HFF-Myc (cell line): ENCODE results near the gene AKAP6.

Experiments
- DNase-seq: peaks from one replicate; pipeline ENCODE4 v3.0.0-alpha.2; 2011; ENCODE audit warnings: low read depth; ENCODE audit errors: extremely low read depth
- H3K4me3 ChIP-seq: replicated peaks from 2 replicates; pipeline ENCODE4 v1.5.1; 2011; ENCODE audit warnings: low read depth, mild to moderate bottlenecking, control low read depth, low read length
- TF ChIP-seq, protein P1 (sequence below): IDR thresholded peaks from 2 replicates; pipeline ENCODE4 v1.5.1; 2012; ENCODE audit warnings: mild to moderate bottlenecking, low read depth, low read length, control low read depth; ENCODE audit errors: missing control alignments

The AKAP6 gene

GRCh38 chr14:32510815-32511214 is 181.7 kb downstream of the AKAP6 start:
- TF ChIP-seq, protein P1, sequence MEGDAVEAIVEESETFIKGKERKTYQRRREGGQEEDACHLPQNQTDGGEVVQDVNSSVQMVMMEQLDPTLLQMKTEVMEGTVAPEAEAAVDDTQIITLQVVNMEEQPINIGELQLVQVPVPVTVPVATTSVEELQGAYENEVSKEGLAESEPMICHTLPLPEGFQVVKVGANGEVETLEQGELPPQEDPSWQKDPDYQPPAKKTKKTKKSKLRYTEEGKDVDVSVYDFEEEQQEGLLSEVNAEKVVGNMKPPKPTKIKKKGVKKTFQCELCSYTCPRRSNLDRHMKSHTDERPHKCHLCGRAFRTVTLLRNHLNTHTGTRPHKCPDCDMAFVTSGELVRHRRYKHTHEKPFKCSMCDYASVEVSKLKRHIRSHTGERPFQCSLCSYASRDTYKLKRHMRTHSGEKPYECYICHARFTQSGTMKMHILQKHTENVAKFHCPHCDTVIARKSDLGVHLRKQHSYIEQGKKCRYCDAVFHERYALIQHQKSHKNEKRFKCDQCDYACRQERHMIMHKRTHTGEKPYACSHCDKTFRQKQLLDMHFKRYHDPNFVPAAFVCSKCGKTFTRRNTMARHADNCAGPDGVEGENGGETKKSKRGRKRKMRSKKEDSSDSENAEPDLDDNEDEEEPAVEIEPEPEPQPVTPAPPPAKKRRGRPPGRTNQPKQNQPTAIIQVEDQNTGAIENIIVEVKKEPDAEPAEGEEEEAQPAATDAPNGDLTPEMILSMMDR: no peak
- no peak for DNase-seq

GRCh38 chr14:32512348-32512747 is 183.2 kb downstream of the AKAP6 start:
- TF ChIP-seq, protein P1: no peak
- no peak for DNase-seq
- no peak overlapping the region for H3K4me3 ChIP-seq

More at GRCh38 chr14:32510815-32511214, 181.7 kb downstream of the AKAP6 start:
- H3K4me3 ChIP-seq: no peak overlapping the region

DNA sequence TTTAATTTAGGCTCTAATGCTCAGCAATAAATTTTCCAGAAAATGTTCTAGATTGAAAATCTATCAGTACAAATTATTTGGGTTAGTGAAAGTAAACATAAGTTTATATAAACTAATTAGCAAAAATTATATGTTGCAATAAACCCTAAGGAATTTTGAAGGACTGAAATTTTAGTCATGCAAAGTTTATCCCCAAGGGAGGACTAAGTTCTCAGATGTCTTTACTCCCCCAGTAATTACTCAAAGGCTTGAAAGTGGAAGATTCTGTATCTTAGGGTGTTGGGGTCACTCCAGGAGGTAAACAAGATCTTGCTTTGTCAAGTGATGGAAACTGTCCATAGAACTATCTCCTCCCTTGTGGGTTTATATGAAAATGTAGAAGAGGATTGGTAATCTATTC is 183.7 kb downstream of the AKAP6 start:
- no peak for DNase-seq
- TF ChIP-seq, protein P1: no peak
- H3K4me3 ChIP-seq: no peak overlapping the region

GRCh38 chr14:32513571-32514009 is 184.5 kb downstream of the AKAP6 start:
- TF ChIP-seq, protein P1: no peak
- DNase-seq: no peak
- no peak overlapping the region for H3K4me3 ChIP-seq

DNA sequence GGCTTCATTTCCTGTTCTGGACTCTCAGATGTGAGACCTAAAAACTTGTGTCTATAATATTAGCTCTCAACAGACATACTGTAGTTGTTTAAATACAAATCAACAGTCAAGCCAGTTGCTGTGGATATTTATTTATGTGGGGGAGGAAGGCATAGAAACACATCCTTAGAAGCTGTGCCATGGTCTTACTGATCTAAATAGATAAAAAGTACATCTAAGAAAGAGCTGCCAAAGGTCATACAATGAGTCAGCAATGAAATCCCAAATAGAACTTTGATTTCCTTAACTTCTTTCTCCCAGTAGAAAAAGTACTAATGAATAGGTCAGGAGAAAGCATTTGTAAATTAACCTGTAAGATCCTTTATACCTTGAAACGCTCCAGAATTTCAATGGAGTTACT is 185.1 kb downstream of the AKAP6 start:
- no peak overlapping the region for H3K4me3 ChIP-seq
- TF ChIP-seq, protein P1: no peak
- no peak for DNase-seq

DNA sequence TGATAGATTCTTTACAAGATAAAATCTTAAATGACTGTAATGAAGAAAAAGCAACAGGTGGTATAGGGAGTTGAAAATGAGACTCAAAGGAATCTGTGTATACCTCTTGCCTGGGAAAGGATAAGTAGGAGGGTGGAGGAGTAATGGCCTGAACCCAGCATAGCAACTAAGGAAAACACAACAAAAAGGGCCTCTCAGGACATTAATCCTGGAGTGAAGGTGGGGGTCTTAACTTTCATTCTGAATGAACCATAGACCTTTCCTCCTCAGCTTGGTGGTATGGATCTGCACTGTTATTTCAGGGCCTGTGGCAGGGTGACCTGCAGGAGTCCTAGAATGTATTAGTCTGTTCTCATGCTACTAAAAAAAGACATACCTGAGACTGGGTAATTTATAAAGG is 185.6 kb downstream of the AKAP6 start:
- H3K4me3 ChIP-seq: no peak overlapping the region
- TF ChIP-seq, protein P1: no peak
- no peak for DNase-seq
